ENCODE results near the gene ZNF592.

DNA sequence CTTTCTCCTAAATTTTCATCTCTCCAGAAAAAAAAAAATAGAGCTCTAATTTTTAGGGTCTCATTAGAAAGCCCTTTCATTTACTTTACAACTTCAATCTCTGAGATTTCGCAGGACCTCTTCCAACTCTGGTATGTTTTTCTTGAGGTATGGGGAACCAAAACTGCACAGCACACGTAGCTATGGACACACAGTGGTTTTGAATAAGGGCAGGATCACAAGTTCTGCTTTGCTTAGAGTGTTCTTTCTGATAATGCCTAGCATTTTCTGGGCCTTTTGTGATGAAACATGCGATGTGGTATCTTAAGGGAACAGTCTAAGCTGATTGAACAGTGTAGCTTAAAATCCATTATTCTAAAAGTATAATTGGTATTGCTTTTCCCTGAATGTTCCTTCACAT is 25.3 kb downstream of the ZNF592 start:
- TF ChIP-seq, protein P1, sequence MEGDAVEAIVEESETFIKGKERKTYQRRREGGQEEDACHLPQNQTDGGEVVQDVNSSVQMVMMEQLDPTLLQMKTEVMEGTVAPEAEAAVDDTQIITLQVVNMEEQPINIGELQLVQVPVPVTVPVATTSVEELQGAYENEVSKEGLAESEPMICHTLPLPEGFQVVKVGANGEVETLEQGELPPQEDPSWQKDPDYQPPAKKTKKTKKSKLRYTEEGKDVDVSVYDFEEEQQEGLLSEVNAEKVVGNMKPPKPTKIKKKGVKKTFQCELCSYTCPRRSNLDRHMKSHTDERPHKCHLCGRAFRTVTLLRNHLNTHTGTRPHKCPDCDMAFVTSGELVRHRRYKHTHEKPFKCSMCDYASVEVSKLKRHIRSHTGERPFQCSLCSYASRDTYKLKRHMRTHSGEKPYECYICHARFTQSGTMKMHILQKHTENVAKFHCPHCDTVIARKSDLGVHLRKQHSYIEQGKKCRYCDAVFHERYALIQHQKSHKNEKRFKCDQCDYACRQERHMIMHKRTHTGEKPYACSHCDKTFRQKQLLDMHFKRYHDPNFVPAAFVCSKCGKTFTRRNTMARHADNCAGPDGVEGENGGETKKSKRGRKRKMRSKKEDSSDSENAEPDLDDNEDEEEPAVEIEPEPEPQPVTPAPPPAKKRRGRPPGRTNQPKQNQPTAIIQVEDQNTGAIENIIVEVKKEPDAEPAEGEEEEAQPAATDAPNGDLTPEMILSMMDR (IDR thresholded peaks at IDR 0.05), result no peak
- TF ChIP-seq POLR2A (IDR thresholded peaks at IDR 0.05), result no peak
